HG03139 (cell line): ENCODE results near the gene ZFAND2B.

ENCODE experiments used
- ATAC-seq: cut with Tn5 transposase; IDR thresholded peaks from one replicate; pipeline ENCODE4 v1.9.1; 2021; ENCODE audit not compliant: unreplicated experiment

Gene ZFAND2B

DNA sequence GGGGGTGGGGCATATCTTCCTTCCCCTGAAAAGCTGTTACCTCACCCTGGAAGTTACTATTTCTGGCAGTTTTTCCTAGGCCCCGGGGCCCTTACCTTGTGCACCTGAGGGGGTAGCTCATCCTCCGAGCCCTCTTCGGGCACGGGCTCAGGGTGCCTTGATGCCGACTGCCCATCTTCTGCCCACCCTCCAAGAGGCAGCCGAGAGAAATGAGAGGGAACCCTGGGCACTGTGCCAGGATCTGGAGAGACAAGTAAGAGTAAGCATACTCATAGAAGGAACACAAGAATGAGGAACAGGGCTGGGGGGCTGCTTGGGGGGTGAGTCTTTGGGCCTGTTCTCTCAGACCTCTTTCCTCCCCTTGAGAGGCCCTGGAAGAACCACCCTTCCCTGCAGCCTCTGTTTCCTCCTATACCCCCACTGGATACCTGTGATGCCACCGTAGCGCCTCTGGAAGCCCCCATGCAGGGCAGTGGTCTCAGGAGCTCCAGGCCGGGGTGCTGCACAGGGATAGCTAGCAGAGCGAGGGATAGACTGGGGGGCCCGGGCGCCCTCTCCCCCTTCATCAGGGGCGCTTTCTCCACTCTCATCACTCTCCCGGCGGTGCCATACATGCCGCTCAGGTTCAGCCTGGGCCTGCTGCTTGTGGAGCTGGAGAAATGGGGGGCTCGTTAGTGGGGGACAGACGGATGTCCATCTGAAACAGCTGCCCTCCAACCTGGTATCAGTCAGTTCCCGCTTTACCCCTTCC, 14.2 kb downstream of the ZFAND2B start:
- no peak for ATAC-seq

DNA sequence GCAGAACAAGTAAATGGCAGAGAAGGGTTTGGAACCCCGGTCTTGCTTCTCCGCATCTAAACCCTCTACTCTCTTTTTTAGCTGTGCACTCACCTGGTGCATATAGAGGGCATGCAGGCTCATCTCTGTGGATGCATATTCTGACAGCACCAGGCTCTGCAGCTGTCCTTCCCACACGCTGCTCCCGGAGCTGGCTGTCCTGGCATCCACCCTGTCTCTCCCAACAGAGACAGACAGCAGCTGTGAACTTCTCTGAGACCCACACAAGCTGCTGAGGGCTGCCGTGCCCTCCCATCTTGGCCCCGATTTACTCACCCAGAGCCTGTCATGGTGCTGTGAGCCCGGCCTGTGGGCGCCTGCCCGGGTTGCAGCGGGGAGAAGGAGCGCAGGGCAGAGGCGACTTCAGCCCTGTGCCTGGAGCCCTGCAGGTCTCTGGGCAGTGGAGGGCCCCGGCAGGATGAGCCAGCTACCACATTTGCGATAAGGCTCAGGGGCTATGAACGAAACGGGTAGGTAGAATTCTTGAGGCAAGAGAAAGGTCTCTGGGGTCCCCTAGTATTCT, 15.5 kb downstream of the ZFAND2B start:
- ATAC-seq = no peak

DNA sequence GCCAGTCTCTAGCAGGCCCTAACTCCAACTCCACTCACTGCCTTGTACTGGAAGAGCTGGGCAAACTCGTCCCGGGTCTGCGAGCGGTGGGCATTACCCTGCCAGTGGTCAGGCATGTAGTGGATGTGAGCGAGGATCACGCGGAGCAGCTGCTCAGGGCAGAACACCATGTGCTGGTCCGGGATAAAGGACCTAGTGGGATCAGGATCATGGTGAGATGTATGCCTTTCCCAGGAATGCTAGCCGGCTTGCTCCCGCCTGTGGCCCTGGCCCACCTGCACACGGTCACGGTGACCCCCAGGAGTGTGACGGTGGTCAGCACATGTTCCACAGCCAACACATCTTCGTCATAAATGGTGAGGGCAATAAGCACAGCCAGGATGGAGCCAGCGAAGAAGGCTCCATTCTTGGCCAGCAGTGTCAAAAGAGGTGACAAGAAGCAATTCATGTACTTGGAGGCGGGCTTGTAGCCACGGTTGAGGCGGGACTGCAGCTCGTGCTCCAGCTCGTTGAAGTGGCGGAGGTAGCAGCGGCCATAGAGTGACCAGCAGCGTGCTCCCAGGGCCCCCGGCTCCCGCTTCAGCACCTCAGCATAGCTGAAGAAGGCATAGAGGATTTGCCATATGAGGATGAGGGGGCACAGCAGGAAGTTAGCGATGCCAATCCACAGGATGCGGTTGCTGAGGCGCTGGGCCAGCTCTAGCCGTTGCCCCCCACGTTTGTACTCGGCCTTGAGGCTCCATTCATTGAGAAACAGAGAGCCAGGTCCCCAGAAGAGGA, 17.4 kb downstream of the ZFAND2B start:
- no peak for ATAC-seq

GRCh38 chr2:219225350-219225749, 18.8 kb downstream of the ZFAND2B start:
- ATAC-seq = no peak

GRCh38 chr2:219228041-219228910, 21.7 kb downstream of the ZFAND2B start:
- no peak for ATAC-seq

- peak; percentile 8 for ATAC-seq
Measured at GRCh38 chr2:219228911-219229304, 22.3 kb downstream of the ZFAND2B start.

- peak; percentile 96 for ATAC-seq
Measured at GRCh38 chr2:219229305-219230058, 22.9 kb downstream of the ZFAND2B start, which contains the start of the genes ANKZF1 and ATG9A. ANKZF1 (plus strand) TSS chr2:219229806; CDS start chr2:219230258, 452 bp downstream. ATG9A (minus strand) TSS chr2:219229636; CDS start chr2:219228024, 1,612 bp downstream.

- no peak for ATAC-seq
Measured at GRCh38 chr2:219230059-219230540, 23.5 kb downstream of the ZFAND2B start.

GRCh38 chr2:219234331-219234730, 27.7 kb downstream of the ZFAND2B start:
- ATAC-seq = no peak

- ATAC-seq = no peak
Measured at GRCh38 chr2:219243291-219243761, 36.7 kb downstream of the ZFAND2B start.

GRCh38 chr2:219244789-219245147, 38.2 kb downstream of the ZFAND2B start:
- ATAC-seq = no peak

- ATAC-seq = peak; percentile 54
Measured at GRCh38 chr2:219245148-219245898, 38.7 kb downstream of the ZFAND2B start, which contains the start of the genes GLB1L and STK16. GLB1L (minus strand) TSS chr2:219245444; CDS start chr2:219243573, 1,871 bp downstream. STK16 (plus strand) TSS chr2:219245479; CDS start chr2:219246000, 521 bp downstream.

DNA sequence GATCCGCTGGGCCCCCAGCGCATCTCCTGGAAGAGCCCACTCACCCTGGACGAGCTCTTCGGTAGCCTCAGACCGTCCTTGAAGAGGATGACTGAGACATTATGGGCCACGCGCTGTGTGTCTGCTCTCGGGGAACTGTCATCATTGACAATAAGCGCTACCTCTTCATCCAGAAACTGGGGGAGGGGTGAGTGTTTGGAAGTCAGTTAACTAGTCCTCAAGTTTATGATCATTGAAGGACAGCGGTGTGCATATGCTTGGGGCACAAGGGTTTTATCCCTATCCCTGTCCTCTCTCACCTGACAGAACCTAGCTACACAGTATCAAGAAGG, 39.3 kb downstream of the ZFAND2B start:
- ATAC-seq = no peak

- ATAC-seq = no peak
Measured at GRCh38 chr2:219246559-219246958, 40.0 kb downstream of the ZFAND2B start.

DNA sequence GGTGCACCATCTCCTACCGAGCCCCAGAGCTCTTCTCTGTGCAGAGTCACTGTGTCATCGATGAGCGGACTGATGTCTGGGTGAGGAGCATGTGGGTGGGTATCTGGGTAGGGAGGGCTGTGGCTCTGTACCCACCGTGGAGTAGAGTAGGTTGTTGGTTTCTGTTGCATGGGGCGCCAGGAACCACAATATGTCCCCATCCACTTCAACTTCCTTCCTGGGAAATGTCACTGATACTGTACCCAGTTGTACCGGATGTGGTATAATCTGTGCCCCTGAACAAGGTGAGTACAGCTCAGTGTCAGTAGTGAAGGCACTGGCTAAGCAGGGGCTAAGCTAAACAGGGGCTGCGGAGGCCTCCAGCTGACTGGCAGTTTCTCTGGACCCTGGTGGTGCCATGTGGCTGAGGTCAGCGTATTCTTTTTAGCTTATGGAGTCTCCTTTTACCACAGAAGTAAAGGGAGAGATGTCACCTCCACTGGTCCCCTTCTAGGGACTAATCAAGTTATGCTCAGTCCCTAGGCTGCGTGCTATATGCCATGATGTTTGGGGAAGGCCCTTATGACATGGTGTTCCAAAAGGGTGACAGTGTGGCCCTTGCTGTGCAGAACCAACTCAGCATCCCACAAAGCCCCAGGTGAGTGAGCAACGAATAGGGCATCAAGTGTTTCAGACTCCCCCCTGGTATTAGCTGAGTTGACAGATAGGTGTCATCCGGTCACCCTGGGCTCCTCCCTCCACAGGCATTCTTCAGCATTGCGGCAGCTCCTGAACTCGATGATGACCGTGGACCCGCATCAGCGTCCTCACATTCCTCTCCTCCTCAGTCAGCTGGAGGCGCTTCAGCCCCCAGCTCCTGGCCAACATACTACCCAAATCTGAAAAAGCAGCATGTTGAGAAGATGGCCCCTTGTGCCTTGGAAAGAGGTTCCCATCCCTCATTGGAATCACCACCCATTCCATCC, 41.4 kb downstream of the ZFAND2B start:
- no peak for ATAC-seq

DNA sequence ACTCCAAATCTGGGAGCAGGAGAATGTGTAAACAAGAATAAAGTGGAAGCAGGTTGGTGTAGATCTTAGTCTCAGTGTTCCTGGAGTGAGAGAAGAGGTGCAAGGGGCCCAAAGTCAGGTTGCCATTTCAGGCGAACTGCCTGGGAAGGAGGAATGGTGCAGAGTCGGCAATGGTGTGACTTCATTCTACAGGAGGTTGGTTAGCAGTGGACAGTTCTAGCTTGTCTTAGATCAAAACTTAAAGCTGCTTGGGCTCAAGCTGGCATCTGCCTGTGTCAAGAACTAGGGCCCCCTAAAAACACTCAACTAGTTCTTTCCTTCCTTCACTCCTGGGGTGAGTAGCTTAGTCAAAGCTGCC, 42.2 kb downstream of the ZFAND2B start:
- ATAC-seq = no peak

DNA sequence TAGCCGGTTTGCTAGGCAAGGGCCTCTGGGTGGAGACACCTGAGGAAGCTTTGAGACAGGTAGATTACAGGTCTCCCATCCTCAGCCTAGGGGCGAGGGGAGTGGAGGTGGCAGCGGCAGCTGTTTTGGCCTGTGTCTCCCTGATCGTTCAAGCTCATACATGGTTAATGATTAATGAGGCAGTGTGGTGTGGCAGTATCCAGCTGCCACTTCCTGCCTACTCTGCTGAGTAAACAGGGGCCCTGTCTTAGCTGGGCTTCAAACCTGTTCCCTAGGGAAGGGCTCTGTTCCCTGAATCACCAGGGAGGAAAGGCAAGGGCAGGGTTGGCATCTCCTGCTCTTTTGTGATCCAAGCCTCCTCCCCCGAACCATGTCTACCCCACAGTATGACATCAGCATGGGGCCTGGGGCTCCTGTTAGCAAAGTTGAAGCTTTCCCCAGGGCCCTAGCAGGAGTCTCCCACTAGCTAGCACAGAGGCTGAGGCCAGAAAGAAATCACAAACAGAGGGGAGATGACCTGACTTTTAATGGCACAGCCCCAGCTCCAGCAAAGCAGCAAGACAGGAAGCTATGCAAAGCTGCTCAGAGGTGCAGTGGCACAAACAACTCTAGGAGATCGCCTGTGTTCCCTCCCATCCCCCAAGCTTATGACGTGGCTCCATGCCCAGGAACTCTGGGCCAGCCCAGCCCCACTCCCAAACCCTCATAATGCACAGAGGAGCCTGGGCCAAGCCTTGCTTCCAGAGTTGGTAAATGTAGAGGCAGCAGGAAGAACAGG, 42.8 kb downstream of the ZFAND2B start:
- ATAC-seq = peak; percentile 38
